AG10803 (cell line): ENCODE data around the gene G6PD.
A peak's percentile ranks its signal among the peaks of the same experiment; 100 is the strongest.

Source experiments
- DNase-seq: peaks from one replicate; pipeline ENCODE4 v3.0.0; 2010; ENCODE audit warnings: low read depth
- H3K4me3 ChIP-seq: 2 replicates; pipeline ENCODE4 v1.5.1; 2011; ENCODE audit warnings: mild to moderate bottlenecking, low read length, control low read depth
- TF ChIP-seq, protein P1 (sequence below): conservative IDR thresholded peaks from 2 replicates; pipeline ENCODE4 v1.5.1; 2011; ENCODE audit warnings: mild to moderate bottlenecking, low read length, control low read depth, inconsistent platforms

G6PD gene

DNA sequence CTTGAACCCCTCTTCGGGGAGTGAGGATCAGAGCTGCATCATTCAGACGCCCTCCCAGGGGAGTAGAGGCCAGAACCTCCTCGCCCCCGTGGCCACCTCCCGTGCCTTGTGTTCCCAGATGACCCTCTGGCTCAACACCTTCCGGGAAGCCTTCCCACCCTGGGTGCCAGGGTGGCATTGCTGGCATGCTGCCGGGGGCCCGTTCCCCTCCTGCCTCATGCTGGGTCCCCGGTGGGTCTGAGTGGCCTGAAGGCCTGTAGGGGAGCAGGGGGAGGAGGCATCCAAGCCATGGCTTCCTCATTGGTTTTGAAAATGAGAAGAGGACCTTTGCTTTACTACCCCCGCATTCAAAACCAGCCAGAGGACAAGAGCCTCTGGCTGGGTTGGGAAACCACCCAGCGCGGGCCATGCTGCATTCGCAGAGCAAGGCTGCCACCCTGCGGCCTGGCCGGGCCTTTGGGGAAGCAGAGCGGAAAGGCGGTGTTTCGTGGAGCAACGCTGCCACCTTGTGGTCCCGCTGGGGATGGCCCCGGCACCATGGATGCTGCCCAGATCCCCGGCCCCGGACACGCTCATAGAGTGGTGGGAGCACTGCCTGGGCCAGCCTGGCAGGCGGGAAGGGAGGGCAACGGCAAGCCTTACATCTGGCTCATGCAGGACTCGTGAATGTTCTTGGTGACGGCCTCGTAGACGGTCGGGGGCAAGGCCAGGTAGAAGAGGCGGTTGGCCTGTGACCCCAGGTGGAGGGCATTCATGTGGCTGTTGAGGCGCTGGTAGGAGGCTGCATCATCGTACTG lies 11.9 kb downstream of the G6PD start:
- peak; percentile 77 for DNase-seq
- TF ChIP-seq, protein P1, sequence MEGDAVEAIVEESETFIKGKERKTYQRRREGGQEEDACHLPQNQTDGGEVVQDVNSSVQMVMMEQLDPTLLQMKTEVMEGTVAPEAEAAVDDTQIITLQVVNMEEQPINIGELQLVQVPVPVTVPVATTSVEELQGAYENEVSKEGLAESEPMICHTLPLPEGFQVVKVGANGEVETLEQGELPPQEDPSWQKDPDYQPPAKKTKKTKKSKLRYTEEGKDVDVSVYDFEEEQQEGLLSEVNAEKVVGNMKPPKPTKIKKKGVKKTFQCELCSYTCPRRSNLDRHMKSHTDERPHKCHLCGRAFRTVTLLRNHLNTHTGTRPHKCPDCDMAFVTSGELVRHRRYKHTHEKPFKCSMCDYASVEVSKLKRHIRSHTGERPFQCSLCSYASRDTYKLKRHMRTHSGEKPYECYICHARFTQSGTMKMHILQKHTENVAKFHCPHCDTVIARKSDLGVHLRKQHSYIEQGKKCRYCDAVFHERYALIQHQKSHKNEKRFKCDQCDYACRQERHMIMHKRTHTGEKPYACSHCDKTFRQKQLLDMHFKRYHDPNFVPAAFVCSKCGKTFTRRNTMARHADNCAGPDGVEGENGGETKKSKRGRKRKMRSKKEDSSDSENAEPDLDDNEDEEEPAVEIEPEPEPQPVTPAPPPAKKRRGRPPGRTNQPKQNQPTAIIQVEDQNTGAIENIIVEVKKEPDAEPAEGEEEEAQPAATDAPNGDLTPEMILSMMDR: peak; percentile 84
- H3K4me3 ChIP-seq: no peak overlapping the region

DNA sequence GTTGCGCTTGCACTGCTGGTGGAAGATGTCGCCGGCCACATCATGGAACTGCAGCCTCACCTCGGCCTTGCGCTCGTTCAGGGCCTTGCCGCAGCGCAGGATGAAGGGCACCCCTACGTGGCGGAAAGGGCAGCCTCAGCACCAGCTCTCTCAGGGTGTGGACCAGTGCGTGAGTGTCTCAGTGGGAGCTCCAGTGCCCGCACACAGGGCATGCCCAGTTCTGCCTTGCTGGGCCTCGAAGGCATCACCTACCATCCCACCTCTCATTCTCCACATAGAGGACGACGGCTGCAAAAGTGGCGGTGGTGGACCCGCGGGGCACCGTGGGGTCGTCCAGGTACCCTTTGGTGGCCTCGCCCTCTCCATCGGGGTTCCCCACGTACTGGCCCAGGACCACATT lies 14.0 kb downstream of the G6PD start:
- DNase-seq: no peak
- H3K4me3 ChIP-seq: no peak overlapping the region
- TF ChIP-seq, protein P1: no peak

DNA sequence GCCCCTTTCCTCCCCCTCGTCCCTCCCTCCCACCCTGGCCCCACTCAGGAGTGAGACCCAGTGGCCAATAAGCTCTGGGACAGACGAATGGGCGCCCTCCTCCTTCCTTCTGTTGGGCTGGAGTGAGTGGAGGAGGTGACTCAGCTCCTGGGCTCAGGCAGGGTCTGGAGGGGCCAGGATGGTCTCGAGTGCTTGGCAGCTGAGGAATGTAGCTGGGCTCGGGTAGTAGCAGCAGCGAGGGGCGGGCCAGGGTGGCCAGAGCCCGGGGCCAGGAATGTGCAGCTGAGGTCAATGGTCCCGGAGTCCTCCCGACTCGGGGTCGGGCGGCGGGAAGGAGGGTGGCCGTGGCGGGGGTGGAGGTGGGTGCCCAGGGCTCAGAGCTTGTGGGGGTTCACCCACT lies 15.0 kb downstream of the G6PD start:
- DNase-seq: no peak
- no peak overlapping the region for H3K4me3 ChIP-seq
- TF ChIP-seq, protein P1: no peak

DNA sequence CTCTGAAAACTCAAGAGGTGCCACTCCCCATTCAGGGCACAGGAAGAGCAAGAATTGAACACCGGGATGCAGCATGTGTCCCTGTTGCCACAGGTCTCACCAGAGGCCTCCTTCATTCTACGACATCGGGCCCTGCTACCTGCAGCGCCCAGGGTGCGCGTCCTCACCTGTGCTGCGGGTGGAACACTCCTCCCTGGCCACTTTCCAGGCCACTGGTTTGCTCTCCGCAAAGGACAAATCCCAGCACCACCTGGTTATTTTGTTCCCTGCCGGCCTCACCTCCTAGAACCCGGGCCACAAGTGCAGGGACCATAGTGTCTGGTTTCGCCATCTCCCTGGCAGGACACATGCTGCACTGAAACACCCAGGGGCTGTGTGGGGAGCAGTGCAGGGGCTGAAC lies 16.4 kb downstream of the G6PD start:
- TF ChIP-seq, protein P1: no peak

DNA sequence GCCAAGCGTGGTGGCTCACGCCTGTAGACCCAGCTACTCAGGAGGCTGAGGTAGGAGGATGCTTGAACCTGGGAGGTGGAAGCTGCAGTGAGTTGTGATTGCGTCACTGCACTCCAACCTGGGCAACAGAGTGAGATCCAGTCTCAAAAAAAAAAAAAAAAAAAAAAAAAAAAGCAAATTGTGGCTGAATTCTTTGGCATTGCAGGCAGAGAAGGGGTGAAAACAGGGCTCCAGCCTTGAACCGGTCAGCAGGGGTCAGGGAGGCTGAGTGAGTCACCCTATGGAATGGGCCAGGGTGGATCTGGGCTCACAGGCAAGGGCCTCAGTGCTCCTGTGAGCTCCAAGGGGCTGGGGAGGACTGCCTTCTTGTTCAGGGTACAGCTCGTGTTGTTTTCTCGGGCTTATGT lies 17.4 kb downstream of the G6PD start:
- no peak overlapping the region for H3K4me3 ChIP-seq
- TF ChIP-seq, protein P1: no peak
- no peak for DNase-seq

More for the DNA sequence above, 16.4 kb downstream of the G6PD start:
- DNase-seq: no peak
- no peak overlapping the region for H3K4me3 ChIP-seq

DNA sequence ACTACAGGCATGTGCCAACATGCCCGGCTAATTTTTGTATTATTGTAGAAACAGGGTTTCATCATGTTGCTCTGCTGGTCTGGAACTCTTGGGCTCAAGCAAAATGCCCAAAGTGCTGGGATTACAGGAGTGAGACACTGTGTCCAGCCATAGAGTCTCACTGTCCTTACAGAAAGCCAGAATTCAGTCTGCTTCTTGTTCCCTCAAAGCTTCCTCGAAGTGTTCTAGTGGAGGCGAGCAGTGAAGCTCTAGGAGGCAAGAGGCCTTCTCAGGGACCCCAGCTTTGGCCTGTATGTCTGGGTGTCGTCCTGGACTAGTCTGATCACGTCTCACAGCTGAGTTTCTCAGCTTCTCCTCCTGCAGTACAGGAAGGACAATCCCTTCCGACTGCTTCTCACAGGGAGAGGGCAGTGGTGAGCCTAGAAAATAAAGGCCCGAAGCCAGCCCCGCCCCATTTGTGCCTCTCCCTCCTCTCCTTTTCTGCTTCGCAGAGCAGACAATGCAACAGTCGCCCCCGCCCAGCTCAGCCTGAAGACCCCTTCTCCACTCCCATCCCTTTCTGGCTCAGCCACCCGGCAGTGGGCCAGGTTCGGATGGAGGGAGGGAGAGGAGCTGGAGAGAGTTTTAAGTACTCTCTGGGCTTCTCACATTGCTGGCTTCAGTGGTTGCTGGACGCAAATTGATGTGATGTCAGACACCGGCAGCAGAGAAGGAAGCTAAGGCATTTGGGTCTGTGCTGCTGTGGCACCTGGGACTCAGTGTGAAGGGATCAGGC lies 19.6 kb downstream of the G6PD start:
- peak overlapping the region; percentile 53 for H3K4me3 ChIP-seq
- TF ChIP-seq, protein P1: peak; percentile 61
- DNase-seq: peak; percentile 74
